Smooth muscle cell (in vitro differentiated cells): ENCODE data around the gene MEF2A. TPM values are rescaled to one million over a fixed set of nuclear protein-coding genes. Genes with fewer than 3 reads are reported as not detected.

ENCODE experiments used
- DNase-seq: peaks from one replicate; lab custom pipeline; 2025; ENCODE audit not compliant: unreplicated experiment; lab: John Stamatoyannopoulos, UW
- H2AFZ ChIP-seq: fragments of 200-600 bp; sonication (generic); 2 replicates; pipeline ENCODE4 v1.6.0; 2016; ENCODE audit warnings: antibody characterized with exemption, low read depth, mild to moderate bottlenecking
- H3F3A ChIP-seq: fragments of 200-600 bp; sonication (generic); 2 replicates; pipeline ENCODE4 v1.6.0; 2017; ENCODE audit warnings: antibody characterized with exemption, low read depth
- H3K27ac ChIP-seq: fragments of 200-600 bp; sonication (generic); 2 replicates; pipeline ENCODE4 v1.5.1; 2016; ENCODE audit warnings: low read depth, mild to moderate bottlenecking
- H3K27me3 ChIP-seq: fragments of 200-600 bp; sonication (generic); 2 replicates; pipeline ENCODE4 v1.6.1; 2016; ENCODE audit warnings: low read depth, mild to moderate bottlenecking
- H3K36me3 ChIP-seq: fragments of 200-600 bp; sonication (generic); 2 replicates; pipeline ENCODE4 v1.5.1; 2016; ENCODE audit warnings: low read depth
- H3K4me1 ChIP-seq: fragments of 200-600 bp; sonication (generic); 2 replicates; pipeline ENCODE4 v1.5.1; 2016; ENCODE audit warnings: low read depth
- H3K4me2 ChIP-seq: fragments of 200-600 bp; sonication (generic); 2 replicates; pipeline ENCODE4 v1.6.0; 2016; ENCODE audit warnings: mild to moderate bottlenecking
- H3K4me3 ChIP-seq: fragments of 200-600 bp; sonication (generic); 2 replicates; pipeline ENCODE4 v1.5.1; 2016; ENCODE audit warnings: mild to moderate bottlenecking
- H3K79me2 ChIP-seq: fragments of 200-600 bp; sonication (generic); 2 replicates; pipeline ENCODE4 v1.6.0; 2016; ENCODE audit warnings: low read depth, mild to moderate bottlenecking
- H3K9ac ChIP-seq: fragments of 200-600 bp; sonication (generic); 2 replicates; pipeline ENCODE4 v1.6.0; 2016; ENCODE audit warnings: low read depth
- H3K9me3 ChIP-seq: fragments of 200-600 bp; sonication (generic); replicated peaks from 2 replicates; pipeline ENCODE4 v1.5.1; 2016; ENCODE audit warnings: low read depth
- H4K20me1 ChIP-seq: fragments of 200-600 bp; sonication (generic); 2 replicates; pipeline ENCODE4 v1.6.0; 2016; ENCODE audit warnings: low read depth
- CTCF ChIP-seq: fragments of 200-600 bp; sonication (generic); IDR thresholded peaks from 2 replicates; pipeline ENCODE4 v1.5.1; 2017; ENCODE audit warnings: borderline replicate concordance, mild to moderate bottlenecking, antibody characterized with exemption; ENCODE audit not compliant: insufficient read depth, poor library complexity, severe bottlenecking
- WGBS: methylation state at CpG from one replicate; pipeline ENCODE4 v1.1.7; 2016; ENCODE audit warnings: low lambda C conversion rate; 5-methylcytosine and 5-hydroxymethylcytosine counted together
- polyA plus RNA-seq: library from polyadenylated mRNA; unstranded; fragments of >200 nt; fragmentation: Nextera tagmentation; extraction: Ambion mirVana; gene quantifications from 2 replicates; pipeline ENCODE4 v1.2.1, GENCODE V29; 2016
- total RNA-seq: library from RNA; depleted of rRNA; stranded (reverse); fragments of >200 nt; gene quantifications from 2 replicates; pipeline ENCODE4 v1.2.3, GENCODE V29; 2014

MEF2A gene
- total and polyA plus RNA-seq, 2 experiments from 2014 or later = 12.3 to 75.8 TPM

GRCh38 chr15:99547517-99547916, 18.3 kb upstream of the MEF2A start:
- Histone ChIP-seq H3K27me3 (no peaks in the 10 kb centered on the region), H3K27ac (no peak overlapping the region), H3K4me3 (no peak overlapping the region), H3K4me1 (no peaks in the 10 kb centered on the region), H3F3A (no peaks in the 10 kb centered on the region), H4K20me1 (no peaks in the 10 kb centered on the region), H3K36me3 (no peaks in the 10 kb centered on the region), H3K4me2 (no peak overlapping the region), H2AFZ (no peak overlapping the region), H3K79me2 (no peaks in the 10 kb centered on the region), H3K9me3 (no peaks in the 10 kb centered on the region), H3K9ac (no peak overlapping the region)
- no peak for DNase-seq
- 89% methylated on average over 3 of the region's 3 CpGs for WGBS
- TF ChIP-seq CTCF = no peak

- no peaks in the 10 kb centered on the region for H4K20me1 ChIP-seq
- H3K27me3 ChIP-seq = no peaks in the 10 kb centered on the region
- H3K4me2 ChIP-seq = no peak overlapping the region
- DNase-seq = no peak
- H3K27ac ChIP-seq = no peak overlapping the region
- H3K79me2 ChIP-seq = no peaks in the 10 kb centered on the region
- H3K4me3 ChIP-seq = no peak overlapping the region
- no peaks in the 10 kb centered on the region for H3F3A ChIP-seq
- no peak overlapping the region for H3K9ac ChIP-seq
- no peaks in the 10 kb centered on the region for H3K4me1 ChIP-seq
- no peak overlapping the region for H2AFZ ChIP-seq
- H3K36me3 ChIP-seq = no peaks in the 10 kb centered on the region
- 97% methylated on average over 5 of the region's 5 CpGs for WGBS
- no peak for TF ChIP-seq CTCF
- H3K9me3 ChIP-seq = no peaks in the 10 kb centered on the region
Observed at GRCh38 chr15:99550077-99550476, 15.7 kb upstream of the MEF2A start.

GRCh38 chr15:99552111-99552510, 13.7 kb upstream of the MEF2A start:
- Histone ChIP-seq H3K79me2 (no peaks in the 10 kb centered on the region), H3K27me3 (no peaks in the 10 kb centered on the region), H3K4me2 (no peak overlapping the region), H3K9ac (no peak overlapping the region), H3K27ac (no peak overlapping the region), H2AFZ (no peak overlapping the region), H3K4me3 (no peak overlapping the region), H3F3A (no peaks in the 10 kb centered on the region), H3K36me3 (no peaks in the 10 kb centered on the region), H3K9me3 (no peaks in the 10 kb centered on the region), H3K4me1 (no peaks in the 10 kb centered on the region), H4K20me1 (no peaks in the 10 kb centered on the region)
- 98% methylated on average over 2 of the region's 2 CpGs for WGBS
- no peak for DNase-seq
- no peak for TF ChIP-seq CTCF

GRCh38 chr15:99554880-99555488, 10.8 kb upstream of the MEF2A start:
- Histone ChIP-seq H3K9ac (no peak overlapping the region), H3F3A (no peaks in the 10 kb centered on the region), H3K79me2 (no peaks in the 10 kb centered on the region), H2AFZ (no peak overlapping the region), H3K9me3 (no peaks in the 10 kb centered on the region), H3K27me3 (no peaks in the 10 kb centered on the region), H3K27ac (no peak overlapping the region), H3K4me2 (no peak overlapping the region), H3K4me3 (no peak overlapping the region), H4K20me1 (no peaks in the 10 kb centered on the region), H3K36me3 (no peaks in the 10 kb centered on the region), H3K4me1 (no peaks in the 10 kb centered on the region)
- 72% methylated on average over 5 of the region's 5 CpGs for WGBS
- DNase-seq = no peak
- TF ChIP-seq CTCF = no peak
